Neutrophil (primary cell): ENCODE data around the gene YWHAB.
A peak's percentile ranks its signal among the peaks of the same experiment; 100 is the strongest.

Source experiments
- H3K27ac ChIP-seq: fragments of 200-600 bp; sonication (generic); 2 replicates; pipeline ENCODE4 v1.5.1; 2016; ENCODE audit warnings: mild to moderate bottlenecking, moderate library complexity
- H3K27me3 ChIP-seq: fragments of 200-600 bp; sonication (generic); 2 replicates; pipeline ENCODE4 v1.6.0; 2016; ENCODE audit warnings: mild to moderate bottlenecking
- H3K36me3 ChIP-seq: fragments of 200-600 bp; sonication (generic); 2 replicates; pipeline ENCODE4 v1.5.1; 2017
- H3K4me1 ChIP-seq, 2 experiments: fragments of 200-600 bp in 1 of 2; sonication (generic) in 1 of 2; 1 replicate in 1 of 2; 2 replicates in 1 of 2; pipeline versions ENCODE4 v1.5.1 to v1.6.1; 2013 to 2016; ENCODE audit warnings: low read depth in 1 of 2, low read length in 1 of 2, mild to moderate bottlenecking in 1 of 2, moderate library complexity in 1 of 2; ENCODE audit not compliant: control insufficient read depth in 1 of 2, insufficient read depth in 1 of 2
- H3K4me3 ChIP-seq, 2 experiments: fragments of 200-600 bp in 1 of 2; sonication (generic) in 1 of 2; 1 replicate in 1 of 2; 2 replicates in 1 of 2; pipeline ENCODE4 v1.5.1; 2013 to 2016; ENCODE audit warnings: low read depth in 1 of 2, low read length in 1 of 2, mild to moderate bottlenecking in 1 of 2, moderate library complexity in 1 of 2
- H3K9me3 ChIP-seq: fragments of 200-600 bp; sonication (generic); 2 replicates; pipeline ENCODE4 v1.5.1; 2016
- TF ChIP-seq, protein P1 (sequence below): fragments of 200-600 bp; sonication (generic); IDR thresholded peaks from 2 replicates; pipeline ENCODE4 v1.5.1; 2016; ENCODE audit warnings: antibody characterized with exemption

Gene YWHAB

DNA sequence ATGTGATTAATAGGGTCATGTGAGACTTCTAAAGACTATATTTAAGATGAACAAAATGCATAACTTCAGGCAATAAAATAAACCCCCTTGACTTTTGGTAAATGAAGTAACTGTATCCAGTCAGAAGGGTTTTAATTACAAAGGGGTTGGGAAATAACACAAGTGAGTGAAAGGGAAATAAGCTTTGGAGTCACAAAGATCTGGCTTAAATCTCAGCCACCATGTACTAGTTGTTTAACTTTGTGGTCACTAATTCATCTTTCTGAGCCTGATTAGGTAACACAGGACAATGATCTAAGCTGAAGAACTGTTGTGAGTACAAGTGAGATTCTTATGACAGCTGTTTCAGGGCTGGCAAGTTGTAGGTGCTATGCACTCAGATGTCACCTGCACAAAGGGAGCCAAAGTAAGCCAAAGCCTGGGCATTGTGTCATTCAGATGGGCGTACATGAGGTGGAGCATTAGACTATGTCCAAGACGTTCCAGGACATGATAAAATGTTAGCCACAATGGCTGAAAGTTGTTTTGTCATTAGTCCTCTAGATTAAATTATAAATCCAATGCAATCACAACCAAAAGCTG, 60.9 kb downstream of the YWHAB start:
- no peaks in the 10 kb centered on the region for H3K9me3 ChIP-seq
- TF ChIP-seq, protein P1, sequence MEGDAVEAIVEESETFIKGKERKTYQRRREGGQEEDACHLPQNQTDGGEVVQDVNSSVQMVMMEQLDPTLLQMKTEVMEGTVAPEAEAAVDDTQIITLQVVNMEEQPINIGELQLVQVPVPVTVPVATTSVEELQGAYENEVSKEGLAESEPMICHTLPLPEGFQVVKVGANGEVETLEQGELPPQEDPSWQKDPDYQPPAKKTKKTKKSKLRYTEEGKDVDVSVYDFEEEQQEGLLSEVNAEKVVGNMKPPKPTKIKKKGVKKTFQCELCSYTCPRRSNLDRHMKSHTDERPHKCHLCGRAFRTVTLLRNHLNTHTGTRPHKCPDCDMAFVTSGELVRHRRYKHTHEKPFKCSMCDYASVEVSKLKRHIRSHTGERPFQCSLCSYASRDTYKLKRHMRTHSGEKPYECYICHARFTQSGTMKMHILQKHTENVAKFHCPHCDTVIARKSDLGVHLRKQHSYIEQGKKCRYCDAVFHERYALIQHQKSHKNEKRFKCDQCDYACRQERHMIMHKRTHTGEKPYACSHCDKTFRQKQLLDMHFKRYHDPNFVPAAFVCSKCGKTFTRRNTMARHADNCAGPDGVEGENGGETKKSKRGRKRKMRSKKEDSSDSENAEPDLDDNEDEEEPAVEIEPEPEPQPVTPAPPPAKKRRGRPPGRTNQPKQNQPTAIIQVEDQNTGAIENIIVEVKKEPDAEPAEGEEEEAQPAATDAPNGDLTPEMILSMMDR = no peak
- peaks cover 57% of the 10 kb centered on the region for H3K36me3 ChIP-seq
- H3K4me3 ChIP-seq = no peak overlapping the region
- peaks cover 7 to 10% of the 10 kb centered on the region in 2 experiments for H3K4me1 ChIP-seq
- H3K27ac ChIP-seq = no peak overlapping the region
- no peaks in the 10 kb centered on the region for H3K27me3 ChIP-seq

DNA sequence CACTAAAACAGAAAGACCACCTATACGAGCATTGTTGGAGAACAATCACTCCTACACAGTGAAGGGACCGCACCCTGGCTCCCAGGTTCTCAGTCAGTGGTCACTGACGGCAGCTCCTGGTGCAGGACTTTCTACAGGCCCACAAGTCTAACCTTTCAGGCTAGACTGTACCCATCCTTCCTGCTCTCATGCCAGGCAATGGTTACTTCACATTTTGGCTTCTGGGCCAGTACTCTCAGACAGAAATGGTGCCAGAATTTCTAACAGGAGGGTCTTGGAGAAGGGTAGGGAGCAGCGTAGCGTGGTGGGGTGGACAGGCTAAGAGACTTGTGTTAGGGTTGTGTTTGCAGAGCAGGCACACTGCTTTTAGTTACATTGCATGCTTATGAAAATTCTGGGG, 62.6 kb downstream of the YWHAB start:
- H3K9me3 ChIP-seq = no peaks in the 10 kb centered on the region
- H3K36me3 ChIP-seq = peaks cover 45% of the 10 kb centered on the region
- TF ChIP-seq, protein P1 = no peak
- peak overlapping the region; percentile 67 for H3K27ac ChIP-seq
- H3K27me3 ChIP-seq = no peaks in the 10 kb centered on the region
- peaks cover 15 to 19% of the 10 kb centered on the region in 2 experiments for H3K4me1 ChIP-seq
- no peak overlapping the region for H3K4me3 ChIP-seq

DNA sequence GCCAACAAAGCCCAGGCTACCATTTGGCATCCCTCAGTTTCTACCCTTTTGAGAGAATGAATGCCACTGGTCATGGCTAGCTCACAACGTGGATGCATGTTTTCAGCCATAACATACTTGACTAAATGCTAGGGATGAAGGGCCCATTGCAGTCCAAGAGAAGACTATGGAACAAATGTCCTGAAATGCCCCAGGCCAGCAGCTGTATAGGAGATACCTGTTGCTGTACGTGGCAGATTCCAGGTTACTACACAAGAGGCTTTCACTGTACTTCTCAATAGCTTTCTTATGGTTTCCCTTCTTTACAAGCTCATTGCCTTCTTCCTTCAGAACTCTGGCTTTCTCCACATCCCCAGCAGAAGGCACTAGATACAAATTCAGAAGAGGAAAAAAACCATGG, 63.0 kb downstream of the YWHAB start:
- peaks cover 41% of the 10 kb centered on the region for H3K36me3 ChIP-seq
- TF ChIP-seq, protein P1 = no peak
- H3K27ac ChIP-seq = no peak overlapping the region
- peaks cover 18 to 21% of the 10 kb centered on the region in 2 experiments for H3K4me1 ChIP-seq
- H3K9me3 ChIP-seq = no peaks in the 10 kb centered on the region
- H3K4me3 ChIP-seq = no peak overlapping the region
- no peaks in the 10 kb centered on the region for H3K27me3 ChIP-seq

DNA sequence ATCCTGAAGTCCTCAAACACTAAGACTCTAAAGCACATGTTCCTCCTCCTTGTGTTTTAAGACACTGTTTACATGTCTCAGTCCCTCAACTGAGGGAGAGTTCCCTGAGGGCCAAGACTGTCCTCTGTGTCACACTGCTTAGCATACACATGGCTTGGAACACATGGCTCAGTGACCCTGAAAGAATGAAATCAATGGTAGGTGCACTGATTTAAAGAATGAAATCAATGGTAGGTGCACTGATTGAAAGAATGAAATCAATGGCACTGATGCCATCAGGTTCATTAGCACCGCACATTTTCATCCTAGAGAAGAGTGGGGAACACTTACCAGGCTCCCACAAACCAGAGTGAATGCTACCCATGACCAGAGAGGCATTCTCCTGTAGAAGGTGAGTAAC, 64.9 kb downstream of the YWHAB start:
- peaks cover 42% of the 10 kb centered on the region for H3K36me3 ChIP-seq

DNA sequence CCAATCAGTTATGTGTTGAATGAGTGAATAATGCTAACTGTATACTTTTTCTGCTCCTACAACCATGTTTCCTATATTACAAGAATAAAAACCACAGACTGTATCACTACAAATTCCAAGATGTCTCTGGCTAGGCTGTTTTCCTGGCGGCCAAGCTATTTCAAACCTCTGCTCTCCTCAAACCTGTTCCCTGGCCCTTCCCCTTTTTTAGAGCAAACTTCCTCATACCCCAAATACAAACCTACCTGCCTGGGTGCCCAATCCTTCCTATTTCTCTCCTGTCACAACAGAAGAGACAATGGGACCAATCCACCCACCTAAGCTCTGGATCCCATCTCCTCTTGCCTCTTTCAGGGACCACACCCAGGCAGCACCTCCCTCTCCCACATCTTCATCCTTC, 67.2 kb downstream of the YWHAB start:
- peaks cover 46% of the 10 kb centered on the region for H3K36me3 ChIP-seq
- H3K27ac ChIP-seq = peak overlapping the region; percentile 65

More for the DNA sequence above, 64.9 kb downstream of the YWHAB start:
- Histone ChIP-seq H3K9me3 (no peaks in the 10 kb centered on the region), H3K4me3 (no peak overlapping the region), H3K27ac (no peak overlapping the region), H3K4me1 (peaks cover 18 to 21% of the 10 kb centered on the region in 2 experiments), H3K27me3 (no peaks in the 10 kb centered on the region)
- TF ChIP-seq, protein P1 = no peak

More for the DNA sequence above, 67.2 kb downstream of the YWHAB start:
- H3K4me1 ChIP-seq = peaks cover 11% of the 10 kb centered on the region in 2 experiments
- H3K4me3 ChIP-seq = no peak overlapping the region
- no peaks in the 10 kb centered on the region for H3K9me3 ChIP-seq
- no peaks in the 10 kb centered on the region for H3K27me3 ChIP-seq
- TF ChIP-seq, protein P1 = no peak
